ENCODE results near the gene SLC22A7. TPM values are rescaled to one million over a fixed set of nuclear protein-coding genes. Genes with fewer than 3 reads are reported as not detected.
A peak's percentile ranks its signal among the peaks of the same experiment; 100 is the strongest.

SLC22A7 gene
- total and polyA plus RNA-seq, 2 experiments from 2014 or later: 0.51 TPM; not detected in 1

DNA sequence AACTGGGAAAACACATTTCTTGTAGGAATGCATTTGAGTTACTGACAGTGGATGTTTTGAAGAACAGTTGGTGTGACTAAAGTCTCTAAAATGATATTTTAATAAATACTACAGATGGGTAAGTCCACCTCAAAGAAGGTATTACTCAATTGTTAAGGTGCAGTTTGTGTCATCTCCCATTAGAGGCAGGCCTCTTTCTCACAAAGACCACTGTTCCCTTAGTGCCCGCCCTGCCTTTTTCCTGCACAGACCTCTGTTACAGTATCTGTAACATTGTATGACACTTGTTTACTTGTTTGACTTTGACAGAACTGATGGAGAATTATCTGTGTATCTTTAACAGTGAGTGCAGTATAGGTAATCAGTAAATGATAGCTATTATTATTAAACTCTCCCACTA, 15.8 kb downstream of the SLC22A7 start:
- no peak for DNase-seq (ENCODE audit: low read depth in 1 of 2, low spot score in 1 of 2)
- no peaks in the 10 kb centered on the region for H3K36me3 ChIP-seq
- H3K27ac ChIP-seq: no peak overlapping the region

DNA sequence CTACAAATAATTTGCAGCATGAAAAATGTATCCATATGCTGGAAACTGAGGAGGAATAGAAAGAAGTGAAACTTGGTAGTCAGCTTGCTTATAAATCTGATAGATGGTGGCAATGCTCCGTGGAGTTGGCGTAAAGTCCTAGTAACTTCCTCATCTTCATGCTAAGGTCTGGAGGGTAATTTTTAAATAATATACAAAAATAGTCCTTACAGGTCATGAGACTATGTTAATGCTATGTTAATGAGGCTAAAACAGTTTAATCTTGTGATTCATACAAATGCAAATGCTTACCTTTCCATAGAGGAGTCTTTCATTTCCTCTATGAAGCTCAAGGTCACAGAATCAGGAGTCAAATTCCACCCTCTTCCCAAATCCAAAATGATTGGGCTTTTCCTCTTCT, 20.0 kb downstream of the SLC22A7 start:
- H3K9me3 ChIP-seq (ENCODE audit: low read depth): no peaks in the 10 kb centered on the region
- DNase-seq (ENCODE audit: low read depth in 1 of 2, low spot score in 1 of 2): no peak
- H3K4me3 ChIP-seq: no peak overlapping the region
- H3K27me3 ChIP-seq: no peaks in the 10 kb centered on the region
- H3K27ac ChIP-seq: no peak overlapping the region
- no peaks in the 10 kb centered on the region for H3K36me3 ChIP-seq
- H3K4me1 ChIP-seq (ENCODE audit: low read depth): no peaks in the 10 kb centered on the region
- TF ChIP-seq, protein P1, sequence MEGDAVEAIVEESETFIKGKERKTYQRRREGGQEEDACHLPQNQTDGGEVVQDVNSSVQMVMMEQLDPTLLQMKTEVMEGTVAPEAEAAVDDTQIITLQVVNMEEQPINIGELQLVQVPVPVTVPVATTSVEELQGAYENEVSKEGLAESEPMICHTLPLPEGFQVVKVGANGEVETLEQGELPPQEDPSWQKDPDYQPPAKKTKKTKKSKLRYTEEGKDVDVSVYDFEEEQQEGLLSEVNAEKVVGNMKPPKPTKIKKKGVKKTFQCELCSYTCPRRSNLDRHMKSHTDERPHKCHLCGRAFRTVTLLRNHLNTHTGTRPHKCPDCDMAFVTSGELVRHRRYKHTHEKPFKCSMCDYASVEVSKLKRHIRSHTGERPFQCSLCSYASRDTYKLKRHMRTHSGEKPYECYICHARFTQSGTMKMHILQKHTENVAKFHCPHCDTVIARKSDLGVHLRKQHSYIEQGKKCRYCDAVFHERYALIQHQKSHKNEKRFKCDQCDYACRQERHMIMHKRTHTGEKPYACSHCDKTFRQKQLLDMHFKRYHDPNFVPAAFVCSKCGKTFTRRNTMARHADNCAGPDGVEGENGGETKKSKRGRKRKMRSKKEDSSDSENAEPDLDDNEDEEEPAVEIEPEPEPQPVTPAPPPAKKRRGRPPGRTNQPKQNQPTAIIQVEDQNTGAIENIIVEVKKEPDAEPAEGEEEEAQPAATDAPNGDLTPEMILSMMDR (IDR thresholded peaks at IDR 0.05; ENCODE audit: low read depth, low read length): no peak

More for the DNA sequence above, 15.8 kb downstream of the SLC22A7 start:
- Histone ChIP-seq H3K4me1 (ENCODE audit: low read depth) (no peaks in the 10 kb centered on the region), H3K27me3 (peaks cover 6% of the 10 kb centered on the region), H3K4me3 (no peak overlapping the region), H3K9me3 (ENCODE audit: low read depth) (no peaks in the 10 kb centered on the region)
- TF ChIP-seq, protein P1 (IDR thresholded peaks at IDR 0.05; ENCODE audit: low read depth, low read length): no peak

- Histone ChIP-seq H3K4me3 (no peak overlapping the region), H3K9me3 (ENCODE audit: low read depth) (no peaks in the 10 kb centered on the region), H3K4me1 (ENCODE audit: low read depth) (peaks cover 9% of the 10 kb centered on the region), H3K36me3 (no peaks in the 10 kb centered on the region), H3K27me3 (no peaks in the 10 kb centered on the region), H3K27ac (no peak overlapping the region)
- no peak for DNase-seq (ENCODE audit: low read depth in 1 of 2, low spot score in 1 of 2)
- TF ChIP-seq, protein P1 (IDR thresholded peaks at IDR 0.05; ENCODE audit: low read depth, low read length): no peak
Measured at GRCh38 chr6:43325876-43326275, 27.8 kb downstream of the SLC22A7 start.

DNA sequence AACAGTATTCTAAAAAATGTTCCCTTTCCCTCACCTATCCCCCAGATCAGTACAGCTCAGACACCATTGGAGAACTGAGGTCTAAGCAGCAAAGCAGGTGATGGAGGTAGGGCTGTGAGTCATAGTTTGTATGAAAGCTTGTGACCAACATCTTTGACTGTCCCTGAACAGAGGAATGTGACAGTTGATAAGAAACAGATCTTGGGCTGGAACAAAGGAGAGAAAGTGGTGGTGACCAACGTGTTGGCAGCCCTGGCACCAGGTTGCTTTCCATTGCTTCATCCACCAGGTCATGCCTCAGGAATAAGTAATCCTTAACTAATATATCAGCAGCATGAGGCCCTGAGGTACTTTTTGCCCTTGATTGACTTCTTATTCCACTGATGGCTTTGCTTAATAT, 30.5 kb downstream of the SLC22A7 start:
- H3K4me1 ChIP-seq (ENCODE audit: low read depth): peaks cover 9% of the 10 kb centered on the region
- H3K27me3 ChIP-seq: no peaks in the 10 kb centered on the region
- peak overlapping the region; percentile 87 for H3K27ac ChIP-seq
- DNase-seq (ENCODE audit: low read depth in 1 of 2, low spot score in 1 of 2): peak in 1 of 2 donors; percentile 53
- H3K9me3 ChIP-seq (ENCODE audit: low read depth): no peaks in the 10 kb centered on the region
- TF ChIP-seq, protein P1 (IDR thresholded peaks at IDR 0.05; ENCODE audit: low read depth, low read length): no peak
- H3K36me3 ChIP-seq: no peaks in the 10 kb centered on the region
- H3K4me3 ChIP-seq: no peak overlapping the region

GRCh38 chr6:43331470-43331869, 33.4 kb downstream of the SLC22A7 start:
- no peak overlapping the region for H3K4me3 ChIP-seq

More at GRCh38 chr6:43331470-43331869, 33.4 kb downstream of the SLC22A7 start:
- Histone ChIP-seq H3K9me3 (ENCODE audit: low read depth) (no peaks in the 10 kb centered on the region), H3K36me3 (peaks cover 4% of the 10 kb centered on the region), H3K27me3 (no peaks in the 10 kb centered on the region), H3K27ac (no peak overlapping the region), H3K4me1 (ENCODE audit: low read depth) (peaks cover 9% of the 10 kb centered on the region)
- TF ChIP-seq, protein P1 (IDR thresholded peaks at IDR 0.05; ENCODE audit: low read depth, low read length): no peak
- DNase-seq (ENCODE audit: low read depth in 1 of 2, low spot score in 1 of 2): no peak

Measured in cardiac muscle cell (in vitro differentiated cells and primary cell).